TTC549 (cell line): ENCODE results near the gene TSC2.
A peak's percentile ranks its signal among the peaks of the same experiment; 100 is the strongest.
"Not testable (repeated sequence)": the region's sequence is repeated elsewhere in the genome, so short reads cannot be mapped to it uniquely, and the experiment has no call there.

Experiments
- FAIRE-seq: peaks from 2 replicates; lab custom pipeline; 2012; peaks lifted over from hg19 to GRCh38; lab: Jason Lieb, UNC

TSC2 gene

DNA sequence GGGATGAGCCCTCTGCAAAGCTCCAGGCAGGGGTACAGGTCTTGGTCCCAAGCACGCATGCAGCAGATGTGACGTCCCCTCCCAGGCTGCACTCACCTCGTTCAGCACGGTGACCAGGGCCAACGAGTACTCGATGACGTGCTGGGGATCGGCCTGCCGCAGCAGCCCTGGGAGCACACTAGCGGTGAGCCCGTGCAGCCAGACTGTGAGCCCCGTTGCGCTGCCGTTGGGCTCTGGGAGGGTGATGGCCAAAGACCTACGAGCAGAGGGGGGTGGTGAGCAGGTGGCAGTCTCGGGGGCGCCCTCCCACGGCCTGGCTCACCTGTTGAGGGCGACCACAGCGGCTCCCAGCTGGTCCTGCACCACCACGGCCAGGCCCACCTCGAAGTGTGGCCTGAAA, 58.0 kb downstream of the TSC2 start:
- not testable (repeated sequence) for FAIRE-seq

DNA sequence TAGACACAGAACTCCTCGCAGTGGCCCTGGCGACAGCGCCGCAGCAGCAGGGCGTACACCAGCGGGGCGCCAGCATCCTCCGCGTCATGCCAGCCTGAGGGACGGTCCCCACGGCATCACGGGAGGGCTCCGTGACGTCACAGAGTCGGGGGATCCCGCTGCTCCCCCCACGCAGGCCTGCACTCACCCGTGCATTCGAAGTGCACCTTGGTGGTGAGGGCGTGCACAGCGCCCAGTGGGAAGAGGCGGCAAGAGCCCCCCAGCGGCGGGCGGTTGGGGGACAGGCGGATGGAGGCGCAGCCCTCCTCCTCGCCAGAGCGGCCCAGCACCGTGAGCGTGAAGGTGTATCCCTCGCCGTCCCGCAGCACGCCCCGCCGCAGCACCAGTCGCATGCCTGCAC, 58.4 kb downstream of the TSC2 start:
- not testable (repeated sequence) for FAIRE-seq

DNA sequence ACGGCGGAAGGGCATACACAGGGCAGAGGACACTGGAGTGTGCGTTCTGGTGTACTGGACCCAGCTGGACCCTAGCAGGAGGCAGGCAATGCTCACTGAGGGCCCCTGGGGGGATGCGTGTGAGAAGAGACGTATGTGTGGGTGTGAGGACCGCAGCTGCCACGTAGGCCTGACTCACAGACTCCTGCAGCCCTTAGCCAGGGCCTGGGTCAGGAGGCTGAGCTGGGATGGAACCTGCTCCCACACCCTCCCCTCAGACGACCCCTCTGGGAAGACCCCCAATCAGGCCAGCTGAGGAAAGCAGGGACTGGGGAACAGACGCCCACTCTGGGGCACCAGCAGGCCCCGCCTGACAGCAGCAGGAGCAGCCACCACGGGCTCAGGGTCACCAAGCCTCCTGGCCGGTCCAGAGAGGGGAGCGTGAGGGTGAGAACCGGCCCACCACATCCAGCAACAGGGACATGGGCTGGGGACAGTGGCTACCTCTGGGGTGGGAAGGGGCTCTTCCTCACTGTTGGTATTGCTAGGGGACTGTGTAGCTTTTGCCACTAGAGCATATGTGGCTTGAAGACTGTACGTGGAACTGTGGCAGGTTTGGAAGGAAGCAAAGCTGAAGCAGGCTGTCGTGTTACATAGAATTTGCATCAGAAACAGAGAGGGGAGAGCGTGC, 59.5 kb downstream of the TSC2 start:
- FAIRE-seq, result not testable (repeated sequence)

GRCh38 chr16:2107791-2108125, 60.0 kb downstream of the TSC2 start:
- not testable (repeated sequence) for FAIRE-seq

GRCh38 chr16:2108446-2109270, 60.9 kb downstream of the TSC2 start:
- not testable (repeated sequence) for FAIRE-seq

DNA sequence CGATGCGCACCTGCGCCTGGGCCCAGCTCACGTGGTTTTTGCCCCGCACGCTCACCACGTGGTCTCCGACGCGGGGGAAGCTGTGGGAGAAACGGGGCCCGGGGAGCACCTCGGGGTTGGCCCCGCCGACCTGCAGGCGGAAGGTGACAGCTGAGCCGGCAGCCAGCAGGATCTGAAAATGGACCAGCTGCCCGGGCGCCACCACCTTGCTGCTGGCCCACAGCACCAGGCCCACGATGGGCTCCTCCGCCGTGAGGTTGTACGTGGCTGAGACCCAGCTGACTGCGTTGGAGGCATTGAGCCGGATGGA, 61.4 kb downstream of the TSC2 start:
- not testable (repeated sequence) for FAIRE-seq

- FAIRE-seq, result not testable (repeated sequence)
Observed at GRCh38 chr16:2109872-2110271, 62.1 kb downstream of the TSC2 start.

DNA sequence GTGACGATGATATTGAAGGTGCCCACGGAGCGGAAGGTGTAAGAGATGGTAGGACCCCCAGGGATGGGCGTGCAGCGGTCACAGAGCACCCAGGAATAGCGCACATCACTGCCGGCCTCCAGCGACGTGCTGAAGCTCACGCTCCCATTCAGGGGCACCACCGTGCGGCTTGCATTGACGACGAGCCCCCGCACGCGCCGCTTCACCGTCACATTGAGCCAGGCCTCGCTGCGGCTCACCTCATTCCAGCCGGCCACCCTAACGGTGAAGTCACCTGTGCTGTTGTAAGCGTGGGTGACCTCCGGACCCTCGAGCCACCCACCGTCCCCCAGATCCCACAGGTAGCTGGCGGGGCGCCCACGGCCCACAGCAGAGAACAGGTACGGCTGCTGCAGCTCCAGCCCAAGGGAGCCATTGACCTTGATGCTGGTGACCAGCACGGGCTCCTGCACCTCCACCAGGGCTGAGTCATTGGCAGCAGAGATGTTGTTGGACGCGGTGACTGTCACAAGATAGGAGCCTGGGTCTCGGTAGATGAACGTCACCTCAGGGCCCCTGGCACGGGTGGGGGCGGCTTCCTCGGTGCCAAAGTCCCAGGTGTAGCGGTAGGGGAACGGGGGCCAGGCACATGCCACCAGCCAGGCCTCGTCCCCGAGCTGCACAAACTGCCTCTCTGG, 62.7 kb downstream of the TSC2 start:
- not testable (repeated sequence) for FAIRE-seq

- not testable (repeated sequence) for FAIRE-seq
Observed at GRCh38 chr16:2111009-2111353, 63.2 kb downstream of the TSC2 start.

DNA sequence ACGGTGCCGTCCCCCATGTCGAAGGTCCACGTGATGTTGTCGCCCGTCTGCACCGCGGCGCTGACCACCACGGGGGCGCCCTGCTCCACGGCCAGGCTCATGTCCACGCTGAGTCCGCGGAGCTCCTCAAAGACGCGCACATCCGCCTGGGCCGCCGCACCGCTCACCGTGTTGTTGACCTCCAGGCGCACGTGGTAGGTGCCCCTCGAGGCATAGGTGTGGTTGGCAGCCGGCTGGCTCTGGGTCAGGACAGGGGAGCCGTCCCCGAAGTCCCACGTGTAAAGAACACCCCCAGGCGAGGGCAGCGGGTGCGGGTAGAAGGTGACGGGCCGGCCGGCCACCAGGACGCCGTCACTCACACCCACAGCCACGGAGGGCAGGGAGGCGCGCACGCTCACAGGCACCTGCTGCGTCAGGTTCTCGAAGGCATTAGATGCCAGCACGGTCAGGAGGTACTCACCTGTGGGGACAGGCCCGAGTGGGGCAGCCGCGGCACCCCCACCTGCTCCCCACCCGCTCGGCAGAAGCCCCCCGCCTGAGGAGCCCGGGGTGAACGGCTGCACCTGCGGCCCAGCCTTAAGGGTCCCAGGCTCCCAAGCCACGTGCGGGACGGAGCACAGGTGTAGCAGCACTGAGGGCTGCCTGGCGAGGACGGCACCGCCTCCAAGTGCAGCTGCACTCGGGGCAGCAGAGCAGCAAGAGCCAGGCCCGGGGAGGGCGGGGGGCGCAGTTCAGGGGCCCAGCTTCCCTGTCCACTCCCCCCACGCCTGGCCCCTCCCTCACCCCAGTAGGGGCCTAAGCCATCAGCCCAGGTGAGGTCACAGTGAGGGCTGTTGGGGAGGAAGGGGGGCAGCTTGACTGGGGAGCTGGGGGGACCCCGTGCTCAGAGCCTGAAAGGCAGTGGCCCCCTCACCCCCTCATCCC, 63.9 kb downstream of the TSC2 start:
- FAIRE-seq, result not testable (repeated sequence)

GRCh38 chr16:2112539-2113106, 64.8 kb downstream of the TSC2 start:
- FAIRE-seq, result not testable (repeated sequence)

DNA sequence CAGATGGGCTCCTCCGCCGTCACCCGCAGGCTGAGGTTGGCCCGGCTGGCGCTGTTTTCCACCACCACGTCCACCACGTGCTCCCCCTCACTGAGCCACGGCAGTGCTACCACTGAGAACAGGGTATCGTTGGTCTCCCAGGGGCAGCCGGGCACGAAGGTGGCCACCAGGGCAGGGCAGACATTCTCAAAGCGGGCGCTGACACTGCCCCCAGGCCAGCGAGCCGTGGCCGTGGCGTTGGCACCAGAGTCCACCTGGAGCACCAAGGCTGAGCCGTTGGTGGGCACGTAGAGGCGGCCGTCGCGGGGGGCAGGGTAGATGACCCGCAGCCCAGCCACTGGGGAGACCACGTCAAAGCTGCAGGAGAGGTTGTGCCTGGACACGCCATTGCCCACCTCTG, 66.4 kb downstream of the TSC2 start:
- FAIRE-seq, result not testable (repeated sequence)

DNA sequence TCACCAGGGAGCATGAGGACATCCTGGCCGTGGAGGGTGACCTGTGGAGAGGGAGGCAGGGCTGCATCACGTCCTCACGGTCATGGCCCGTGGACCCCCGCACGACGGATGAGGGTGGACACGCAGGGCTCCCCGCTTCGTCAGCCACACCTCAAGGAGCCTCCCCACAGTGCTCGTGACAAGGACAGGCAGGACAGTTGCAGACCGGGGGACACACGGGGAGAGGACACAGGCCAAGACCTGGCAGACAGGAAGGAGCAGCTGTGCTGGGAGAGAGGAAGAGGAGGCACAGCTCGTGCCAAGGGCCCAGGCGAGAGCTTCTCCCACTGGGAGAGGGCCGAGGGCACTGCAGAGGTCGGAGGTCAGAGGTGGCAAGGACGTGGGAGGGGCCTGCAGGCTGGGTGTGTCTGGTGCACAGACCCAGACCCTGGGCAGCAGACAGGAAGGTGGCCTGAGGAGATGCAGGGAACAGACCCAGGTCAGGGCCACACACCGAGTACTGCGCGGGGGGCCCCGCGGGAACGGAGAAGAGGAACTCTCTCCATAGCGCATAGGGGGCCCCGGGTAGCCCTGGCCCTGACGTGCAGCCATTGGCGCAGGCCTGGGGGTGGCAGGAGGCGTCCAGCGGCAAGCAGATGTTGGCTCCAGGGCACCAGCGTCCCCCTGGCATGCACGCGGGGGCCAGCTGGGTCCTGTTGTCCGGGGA, 67.3 kb downstream of the TSC2 start:
- FAIRE-seq, result not testable (repeated sequence)

DNA sequence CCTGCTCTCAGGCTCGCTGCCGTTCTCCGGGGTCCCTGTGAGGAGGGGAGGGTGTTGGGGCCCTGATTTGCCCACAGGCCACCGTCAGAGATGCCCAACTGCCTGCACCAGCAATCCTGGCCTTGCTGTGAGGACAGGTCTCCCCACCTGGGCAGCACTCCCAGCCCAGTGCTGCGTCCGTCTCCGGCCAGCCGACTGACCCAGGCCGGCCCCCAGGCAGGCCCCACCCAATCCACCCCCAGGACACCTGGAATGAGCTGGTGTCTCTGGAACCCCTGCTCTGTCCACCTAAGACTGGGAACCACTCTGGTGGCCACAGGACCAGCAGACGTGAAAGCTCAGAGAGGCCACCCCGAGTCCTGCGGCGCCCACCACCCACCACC, 67.8 kb downstream of the TSC2 start:
- FAIRE-seq, result no peak

DNA sequence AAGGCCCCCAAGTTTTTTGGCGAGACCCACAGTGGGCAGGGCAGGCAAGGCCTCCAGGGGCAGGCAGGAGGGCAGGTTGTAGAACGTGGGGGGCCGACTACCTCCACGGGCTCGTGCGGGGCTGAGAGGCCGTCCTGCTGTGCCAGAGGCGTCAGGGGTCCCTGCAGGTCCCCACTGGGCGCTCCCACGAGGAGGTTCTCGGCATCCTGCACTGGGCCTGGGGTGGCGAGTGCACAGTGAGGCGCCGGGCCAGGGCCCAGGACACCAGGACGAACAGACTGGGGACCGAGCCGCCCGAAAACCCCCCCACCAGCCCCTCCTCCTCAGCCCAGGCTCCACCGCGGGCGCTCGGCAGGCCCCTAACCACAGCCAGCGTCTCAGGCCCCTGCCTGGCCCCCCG, 68.6 kb downstream of the TSC2 start:
- FAIRE-seq, result not testable (repeated sequence)

DNA sequence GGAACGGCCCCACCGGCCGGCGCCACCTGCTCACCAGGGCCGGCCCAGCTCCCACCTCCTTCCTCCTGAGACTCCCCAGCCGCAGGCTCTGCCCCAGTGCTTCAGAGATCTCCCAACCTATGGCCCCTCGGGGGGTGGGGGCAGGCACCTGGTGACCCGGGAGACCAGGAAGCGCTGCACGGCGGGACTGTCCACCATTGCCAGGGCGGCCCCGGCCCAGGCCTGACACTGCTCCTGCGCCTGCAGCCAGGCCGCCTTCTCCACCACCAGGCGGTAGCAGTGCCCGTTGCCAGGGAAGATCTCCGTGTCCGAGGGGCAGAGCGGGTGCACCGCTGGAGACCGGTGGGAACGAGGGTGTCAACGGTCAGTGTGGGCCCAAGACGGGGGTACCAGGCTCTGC, 69.6 kb downstream of the TSC2 start:
- not testable (repeated sequence) for FAIRE-seq

DNA sequence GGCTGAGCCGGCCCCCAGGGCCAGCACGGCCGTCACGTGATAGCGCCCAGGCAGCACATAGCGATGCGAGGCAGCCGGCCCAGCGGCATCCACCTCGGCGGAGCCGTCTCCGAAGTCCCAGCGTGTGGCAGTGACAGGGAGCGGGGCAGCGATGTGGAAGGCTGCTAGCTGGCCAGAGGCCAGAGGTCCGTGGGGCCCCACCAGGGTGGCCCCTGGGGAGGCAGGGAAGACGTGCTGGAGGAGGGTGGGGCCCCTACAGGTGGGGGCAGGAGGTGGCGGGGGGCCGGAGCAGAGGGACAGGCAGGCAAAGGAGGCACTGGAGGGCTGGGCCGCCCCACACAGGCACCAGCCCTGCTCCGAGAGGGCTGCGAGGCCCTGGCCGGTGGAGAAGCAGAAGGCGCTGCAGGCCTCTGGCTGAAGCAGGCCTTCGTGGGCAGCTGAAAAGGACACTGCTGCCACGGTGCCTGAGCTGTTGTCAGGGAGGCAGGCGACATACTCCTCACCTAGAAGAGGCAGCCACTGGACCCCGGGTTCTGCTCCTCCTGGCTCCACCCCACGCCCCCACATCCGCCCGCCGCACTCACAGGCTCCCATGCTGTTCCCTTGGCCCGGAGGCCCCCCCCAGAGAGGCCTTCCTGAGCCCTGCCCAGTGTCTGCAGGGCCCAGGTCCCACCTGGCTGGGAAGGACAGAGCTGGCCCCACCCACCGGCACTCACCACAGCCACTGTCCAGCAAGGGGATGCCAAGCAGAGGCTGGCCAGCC, 70.4 kb downstream of the TSC2 start:
- not testable (repeated sequence) for FAIRE-seq

- peak; percentile 28 for FAIRE-seq
Observed at GRCh38 chr16:2121325-2121724, 73.5 kb downstream of the TSC2 start.

GRCh38 chr16:2121853-2122252, 74.1 kb downstream of the TSC2 start:
- FAIRE-seq, result no peak

- no peak for FAIRE-seq
Observed at GRCh38 chr16:2122429-2122828, 74.6 kb downstream of the TSC2 start.
